Ovary (tissue), 9 donors: Measurements from ENCODE around the gene NID2. TPM values are rescaled to one million over a fixed set of nuclear protein-coding genes. Genes with fewer than 3 reads are reported as not detected.

Experiments used
- DNase-seq, 5 donors: peaks; one replicate each; pipeline ENCODE4 v3.0.0-alpha.2; 2019 to 2020
- H3K27ac ChIP-seq, 2 donors: fragments of 200-600 bp; one replicate each; pipeline versions ENCODE4 v1.5.1 to v1.8.0; 2019 to 2022
- H3K27me3 ChIP-seq: fragments of 200-600 bp; one replicate; pipeline ENCODE4 v1.8.0; 2022
- H3K36me3 ChIP-seq: fragments of 200-600 bp; sonication (generic); one replicate; pipeline ENCODE4 v1.5.1; 2019
- H3K4me1 ChIP-seq: one replicate; pipeline ENCODE4 v1.8.1; 2013; ENCODE audit warnings: mild to moderate bottlenecking, moderate library complexity; ENCODE audit not compliant: insufficient read depth
- H3K4me3 ChIP-seq: fragments of 200-600 bp; sonication (generic); one replicate; pipeline ENCODE4 v1.5.1; 2017
- H3K9me3 ChIP-seq, 2 donors: fragments of 200-600 bp in 1 of 2; sonication (generic) in 1 of 2; one replicate each; pipeline versions ENCODE4 v1.5.1 to v1.8.1; 2013 to 2019; ENCODE audit warnings: mild to moderate bottlenecking in 1 of 2, moderate library complexity in 1 of 2
- EP300 ChIP-seq: sonication (generic); formaldehyde crosslinking; IDR thresholded peaks from one replicate; pipeline ENCODE4 v1.6.1; 2017; ENCODE audit warnings: antibody characterized with exemption
- POLR2A ChIP-seq: fragments of 450-650 bp; IDR thresholded peaks from one replicate; pipeline ENCODE4 v1.6.1; 2017; ENCODE audit warnings: antibody characterized with exemption, mild to moderate bottlenecking, moderate library complexity
- WGBS, 3 donors: extraction: QIAGEN DNeasy Blood & Tissue Kit in 1 of 3; methylation state at CpG; one replicate each; pipeline versions ENCODE4 v1.1.5 to v1.1.7; 2013 to 2017; 5-methylcytosine and 5-hydroxymethylcytosine counted together
- intact Hi-C, 4 donors: fragments of 100-400 bp; cut with DNase I; formaldehyde crosslinking; loops; one replicate each; pipeline versions ENCODE4 v1.11.0 to v1.15.1; 2022 to 2023
- polyA plus RNA-seq, 2 donors: library from polyadenylated mRNA; stranded (reverse); fragments of 200-250 nt in 1 of 2; fragments of 350-450 nt in 1 of 2; fragmentation: Illumina TruSeq in 1 of 2; extraction: RNeasy Lipid Tissue Mini Kit (QIAGEN cat#74804) in 1 of 2; gene quantifications; one replicate each; pipeline ENCODE4 v1.2.3, GENCODE V29; 2013 to 2014
- total RNA-seq, 7 donors: library from RNA; depleted of rRNA in 2 of 7; stranded (reverse); fragments of >200 nt in 2 of 7; fragmentation: NEBNext Ultra II Directional in 3 of 7; extraction: Animal tissue kit (Norgen Biotek cat#: 25700) in 3 of 7; gene quantifications; one replicate each; pipeline versions ENCODE4 v1.1.0 to v1.2.4, GENCODE V29; 2016 to 2023
- TF ChIP-seq, protein P1 (sequence below), 3 donors: fragments of 450-650 bp in 2 of 3; fragments of 200-600 bp in 1 of 3; IDR thresholded peaks; one replicate each; pipeline versions ENCODE4 v1.5.1 to v1.8.0; 2016 to 2022; ENCODE audit warnings: antibody characterized with exemption in 3 of 3, mild to moderate bottlenecking in 1 of 3
- donor health status: DM: no; HTN: no; CAD: no; lungs with moderate emphysema.
- donor health status: DM: no; HTN: no; CAD: no.
- donor health status: Bipolar disorder and iron deficiency.
- donor health status: DM: yes; HTN: yes; CAD: no.
- donor health status: DM: no; HTN: no; CAD: no.
- donor health status: DM: yes; HTN: yes; CAD: no.

NID2 gene
- total and polyA plus RNA-seq, 9 donors, result 31.5 to 83.8 (median 47.2) TPM

DNA sequence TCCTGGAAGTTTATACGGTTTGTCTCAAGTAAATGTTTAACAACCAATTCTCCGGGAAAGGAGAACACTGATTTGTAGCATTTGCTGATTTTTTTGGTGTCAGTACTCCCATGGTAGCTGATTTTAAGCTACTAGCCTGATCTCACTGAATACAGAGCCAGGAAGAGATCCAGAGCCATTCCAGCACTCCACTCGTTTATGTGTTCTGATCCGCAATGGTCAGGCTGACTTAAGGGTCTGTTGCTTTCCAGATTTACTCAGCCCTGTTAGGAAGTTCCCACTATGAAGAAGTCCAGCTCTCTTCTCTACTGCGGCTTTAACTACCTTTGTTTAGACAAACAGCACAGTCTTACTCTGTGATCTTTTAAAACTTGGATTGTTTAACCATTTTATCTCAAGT, 38.0 kb upstream of the NID2 start:
- TF ChIP-seq, protein P1, sequence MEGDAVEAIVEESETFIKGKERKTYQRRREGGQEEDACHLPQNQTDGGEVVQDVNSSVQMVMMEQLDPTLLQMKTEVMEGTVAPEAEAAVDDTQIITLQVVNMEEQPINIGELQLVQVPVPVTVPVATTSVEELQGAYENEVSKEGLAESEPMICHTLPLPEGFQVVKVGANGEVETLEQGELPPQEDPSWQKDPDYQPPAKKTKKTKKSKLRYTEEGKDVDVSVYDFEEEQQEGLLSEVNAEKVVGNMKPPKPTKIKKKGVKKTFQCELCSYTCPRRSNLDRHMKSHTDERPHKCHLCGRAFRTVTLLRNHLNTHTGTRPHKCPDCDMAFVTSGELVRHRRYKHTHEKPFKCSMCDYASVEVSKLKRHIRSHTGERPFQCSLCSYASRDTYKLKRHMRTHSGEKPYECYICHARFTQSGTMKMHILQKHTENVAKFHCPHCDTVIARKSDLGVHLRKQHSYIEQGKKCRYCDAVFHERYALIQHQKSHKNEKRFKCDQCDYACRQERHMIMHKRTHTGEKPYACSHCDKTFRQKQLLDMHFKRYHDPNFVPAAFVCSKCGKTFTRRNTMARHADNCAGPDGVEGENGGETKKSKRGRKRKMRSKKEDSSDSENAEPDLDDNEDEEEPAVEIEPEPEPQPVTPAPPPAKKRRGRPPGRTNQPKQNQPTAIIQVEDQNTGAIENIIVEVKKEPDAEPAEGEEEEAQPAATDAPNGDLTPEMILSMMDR (IDR thresholded peaks at IDR 0.05), result no peak
- no peak for TF ChIP-seq POLR2A
- no peak for TF ChIP-seq EP300
- 12 to 21% (median 12%) methylated on average over 5 of the region's 5 CpGs for WGBS, 3 donors
- H3K4me1 ChIP-seq, result peaks cover 2% of the 10 kb centered on the region
- H3K27me3 ChIP-seq, result no peaks in the 10 kb centered on the region
- no peak for DNase-seq
- intact Hi-C loops, result no loop called here
- no peaks in the 10 kb centered on the region for H3K36me3 ChIP-seq
- no peak overlapping the region for H3K4me3 ChIP-seq
- no peak overlapping the region for H3K27ac ChIP-seq
- H3K9me3 ChIP-seq, result no peaks in the 10 kb centered on the region

DNA sequence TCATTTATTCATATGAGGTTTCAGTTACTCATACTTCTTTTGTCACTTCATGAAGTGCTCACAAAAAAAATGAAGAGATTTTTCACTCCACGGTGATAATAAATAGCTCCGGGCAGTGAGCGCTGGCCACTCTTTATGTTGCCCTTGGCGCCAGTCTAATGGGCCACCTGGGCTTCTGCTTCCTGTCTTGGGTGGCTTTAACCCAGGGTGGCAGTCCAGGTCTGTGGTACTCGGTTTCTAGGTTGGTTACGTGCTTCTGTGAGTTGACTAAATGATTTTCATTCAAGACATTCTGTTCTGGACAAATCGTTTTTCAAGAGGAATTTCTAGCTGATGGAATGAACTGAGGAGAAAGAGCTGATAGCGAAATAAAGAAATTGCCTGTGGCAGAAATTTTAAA, 34.6 kb upstream of the NID2 start:
- DNase-seq, result no peak
- H3K9me3 ChIP-seq, result no peaks in the 10 kb centered on the region
- 85 to 89% (median 87%) methylated on average over 8 of the region's 8 CpGs for WGBS, 3 donors

DNA sequence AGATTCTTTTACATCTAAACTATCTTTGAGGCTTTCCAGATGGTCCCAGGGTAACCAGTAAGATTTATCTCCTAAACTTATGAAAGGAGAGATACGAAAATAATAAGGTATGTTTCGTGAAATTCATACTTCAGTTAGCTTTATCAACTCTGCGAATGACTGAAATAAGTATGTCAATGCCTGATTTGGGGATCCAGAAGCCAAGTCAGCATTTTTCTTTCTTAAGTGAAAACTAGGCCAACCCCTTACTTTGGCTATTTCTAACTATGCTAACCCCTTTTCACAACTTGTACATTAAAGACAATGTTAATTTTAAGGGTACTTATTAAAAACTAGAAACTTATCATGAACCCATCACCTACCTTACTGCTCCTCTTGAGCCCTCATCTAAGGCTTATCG, 26.9 kb upstream of the NID2 start:
- Histone ChIP-seq H3K27ac (no peak overlapping the region), H3K36me3 (no peaks in the 10 kb centered on the region), H3K9me3 (no peaks in the 10 kb centered on the region), H3K4me3 (no peak overlapping the region), H3K27me3 (no peaks in the 10 kb centered on the region), H3K4me1 (no peaks in the 10 kb centered on the region)
- no peak for DNase-seq
- intact Hi-C loops, result no loop called here
- WGBS, 3 donors, result 89 to 90% (median 90%) methylated on average over 4 of the region's 4 CpGs
- TF ChIP-seq EP300, result no peak

More for the DNA sequence above, 34.6 kb upstream of the NID2 start:
- intact Hi-C loops, result no loop called here
- Histone ChIP-seq H3K27me3 (no peaks in the 10 kb centered on the region), H3K36me3 (no peaks in the 10 kb centered on the region), H3K4me3 (no peak overlapping the region), H3K27ac (no peak overlapping the region), H3K4me1 (peaks cover 2% of the 10 kb centered on the region)
- TF ChIP-seq, protein P1 (IDR thresholded peaks at IDR 0.05), result no peak
- TF ChIP-seq POLR2A, result no peak
- no peak for TF ChIP-seq EP300

DNA sequence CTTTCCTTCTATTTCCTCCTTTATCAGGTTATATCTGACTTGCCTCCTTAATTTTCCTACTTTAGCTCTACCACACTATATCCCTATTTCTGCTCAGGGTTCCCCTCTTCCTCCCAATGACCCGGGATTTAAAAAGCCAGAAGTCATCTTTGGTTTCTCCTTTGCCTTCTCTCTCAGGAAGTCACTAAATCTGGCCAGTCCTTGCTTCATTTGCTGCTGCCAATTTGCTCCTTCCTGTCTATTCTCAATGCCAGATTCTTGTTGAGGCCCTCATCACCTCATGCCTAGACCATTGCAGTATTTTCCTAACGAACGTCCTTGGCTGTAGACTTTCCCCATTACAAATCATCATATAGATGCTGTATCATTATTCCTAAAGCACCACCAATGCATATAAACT, 26.5 kb upstream of the NID2 start:
- 68 to 79% (median 76%) methylated on average over 3 of the region's 3 CpGs for WGBS, 3 donors
- no peaks in the 10 kb centered on the region for H3K9me3 ChIP-seq
- no peaks in the 10 kb centered on the region for H3K4me1 ChIP-seq
- H3K36me3 ChIP-seq, result no peaks in the 10 kb centered on the region
- intact Hi-C loops, result no loop called here
- DNase-seq, result no peak
- TF ChIP-seq POLR2A, result no peak
- TF ChIP-seq, protein P1 (IDR thresholded peaks at IDR 0.05), result no peak
- TF ChIP-seq EP300, result no peak
- H3K4me3 ChIP-seq, result no peak overlapping the region
- H3K27ac ChIP-seq, result no peak overlapping the region
- no peaks in the 10 kb centered on the region for H3K27me3 ChIP-seq

DNA sequence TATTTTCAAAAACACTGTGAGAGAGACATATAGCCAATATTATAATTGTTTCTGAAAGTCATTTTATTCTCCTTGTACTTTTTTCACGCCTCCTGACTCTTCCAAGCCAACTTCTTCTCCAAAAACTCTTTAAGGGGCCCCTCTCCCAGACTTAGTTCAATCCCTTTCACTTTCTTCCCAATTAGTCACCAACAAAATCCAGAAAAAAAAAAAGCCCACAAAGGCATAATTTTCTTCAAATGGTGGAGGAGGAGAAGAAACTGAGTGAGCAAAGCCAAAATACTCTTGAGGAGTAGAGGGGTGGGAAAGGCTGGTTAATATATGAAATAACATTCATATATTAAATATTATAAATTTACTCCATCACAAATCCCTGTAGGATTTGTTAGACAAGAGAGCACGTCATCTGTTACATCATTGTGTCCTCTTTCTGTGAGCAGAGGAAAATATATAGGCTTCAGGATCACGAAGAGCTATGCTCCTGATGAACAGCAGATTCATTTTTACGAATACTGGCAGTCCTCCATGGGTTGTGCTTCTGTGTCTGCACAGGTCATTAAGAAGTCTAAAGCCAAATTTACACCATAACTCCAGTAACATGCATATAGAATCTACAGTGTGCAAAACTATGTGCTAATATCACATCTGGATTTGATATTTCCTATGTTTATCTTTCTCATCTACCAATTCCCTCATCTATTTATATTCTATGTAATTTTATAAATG, 25.9 kb upstream of the NID2 start:
- Histone ChIP-seq H3K27ac (no peak overlapping the region), H3K9me3 (no peaks in the 10 kb centered on the region), H3K36me3 (no peaks in the 10 kb centered on the region), H3K4me1 (no peaks in the 10 kb centered on the region), H3K27me3 (no peaks in the 10 kb centered on the region), H3K4me3 (no peak overlapping the region)
- intact Hi-C loops, result no loop called here
- 54 to 68% (median 67%) methylated on average over 4 of the region's 4 CpGs for WGBS, 3 donors
- TF ChIP-seq POLR2A (no peak), EP300 (no peak)
- TF ChIP-seq, protein P1 (IDR thresholded peaks at IDR 0.05), result no peak
- DNase-seq, result no peak
